Neuronal stem cell (in vitro differentiated cells): Measurements from ENCODE around the gene TOE1.

Source experiments
- DNase-seq: peaks from one replicate; pipeline ENCODE4 v3.0.0-alpha.2; 2013; ENCODE audit warnings: low spot score
- H2AFZ ChIP-seq: one replicate; pipeline ENCODE4 v1.6.1; 2013; ENCODE audit warnings: mild to moderate bottlenecking, low read length, inconsistent platforms
- H2AK5ac ChIP-seq: 2 replicates; pipeline ENCODE4 v1.6.1; 2013; ENCODE audit warnings: low read depth, mild to moderate bottlenecking, inconsistent platforms, low read length, moderate library complexity, mixed read lengths
- H2BK120ac ChIP-seq: 2 replicates; pipeline ENCODE4 v1.6.1; 2013; ENCODE audit warnings: low read depth, mild to moderate bottlenecking, inconsistent platforms, low read length, moderate library complexity, mixed read lengths
- H2BK12ac ChIP-seq: one replicate; pipeline ENCODE4 v1.6.1; 2013; ENCODE audit warnings: low read length, inconsistent platforms
- H2BK15ac ChIP-seq: 2 replicates; pipeline ENCODE4 v1.6.1; 2013; ENCODE audit warnings: mild to moderate bottlenecking, low read length, inconsistent platforms, mixed read lengths
- H2BK5ac ChIP-seq: one replicate; pipeline ENCODE4 v1.6.1; 2013; ENCODE audit warnings: inconsistent platforms, mild to moderate bottlenecking, low read length, moderate library complexity
- H3K14ac ChIP-seq: one replicate; pipeline ENCODE4 v1.6.1; 2013; ENCODE audit warnings: low read length, inconsistent platforms
- H3K18ac ChIP-seq: 2 replicates; pipeline ENCODE4 v1.6.1; 2013; ENCODE audit warnings: low read length, inconsistent platforms
- H3K23ac ChIP-seq: 2 replicates; pipeline ENCODE4 v1.6.1; 2013; ENCODE audit warnings: low read depth, mild to moderate bottlenecking, mixed read lengths, low read length, inconsistent platforms; ENCODE audit not compliant: poor library complexity
- H3K27ac ChIP-seq: replicated peaks from 3 replicates; pipeline ENCODE4 v1.5.1; 2013; ENCODE audit warnings: low read length, inconsistent platforms
- H3K27me3 ChIP-seq, 3 experiments: 2 replicates each; pipeline ENCODE4 v1.6.1; 2013; ENCODE audit warnings: low read length in 3 of 3, mild to moderate bottlenecking in 2 of 3, inconsistent platforms in 1 of 3, low read depth in 1 of 3, mixed read lengths in 1 of 3, moderate library complexity in 1 of 3; ENCODE audit not compliant: control insufficient read depth in 3 of 3, insufficient read depth in 3 of 3
- H3K36me3 ChIP-seq, 2 donors: replicated peaks in 1 of 2; 2 replicates each; pipeline ENCODE4 v1.6.1; 2013; ENCODE audit warnings: low read length in 2 of 2; ENCODE audit not compliant: control insufficient read depth in 2 of 2, insufficient read depth in 2 of 2
- H3K4ac ChIP-seq: 2 replicates; pipeline ENCODE4 v1.6.1; 2013; ENCODE audit warnings: inconsistent platforms, mild to moderate bottlenecking, low read length, moderate library complexity
- H3K4me1 ChIP-seq, 2 donors: 1 replicate in 1 of 2; 2 replicates in 1 of 2; pipeline ENCODE4 v1.6.1; 2013; ENCODE audit warnings: low read length in 2 of 2, low read depth in 1 of 2; ENCODE audit not compliant: control insufficient read depth in 2 of 2, insufficient read depth in 1 of 2
- H3K4me2 ChIP-seq: one replicate; pipeline ENCODE4 v1.6.1; 2013; ENCODE audit warnings: mild to moderate bottlenecking, low read length, inconsistent platforms; ENCODE audit not compliant: insufficient read depth, poor library complexity, severe bottlenecking
- H3K4me3 ChIP-seq, 2 donors: 2 replicates each; pipeline ENCODE4 v1.5.1; 2013; ENCODE audit warnings: low read length in 2 of 2, mild to moderate bottlenecking in 2 of 2, inconsistent platforms in 1 of 2, moderate library complexity in 1 of 2
- H3K79me1 ChIP-seq: one replicate; pipeline ENCODE4 v1.6.1; 2013; ENCODE audit warnings: low read depth, mild to moderate bottlenecking, inconsistent platforms, low read length, moderate library complexity
- H3K9ac ChIP-seq: one replicate; pipeline ENCODE4 v1.6.1; 2013; ENCODE audit warnings: mild to moderate bottlenecking, low read depth, low read length, inconsistent platforms; ENCODE audit not compliant: poor library complexity
- H3K9me3 ChIP-seq, 2 donors: replicated peaks in 1 of 2; 2 replicates each; pipeline versions ENCODE3 to v1.6.1; 2013; ENCODE audit warnings: low read length in 2 of 2, mild to moderate bottlenecking in 2 of 2, inconsistent platforms in 1 of 2, low read depth in 1 of 2, mixed read lengths in 1 of 2, moderate library complexity in 1 of 2; ENCODE audit not compliant: control insufficient read depth in 2 of 2, insufficient read depth in 1 of 2
- H4K8ac ChIP-seq: one replicate; pipeline ENCODE4 v1.6.1; 2013; ENCODE audit warnings: low read depth, mild to moderate bottlenecking, inconsistent platforms, low read length, moderate library complexity
- H4K91ac ChIP-seq: one replicate; pipeline ENCODE4 v1.6.1; 2013; ENCODE audit warnings: low read length, low read depth, mild to moderate bottlenecking, inconsistent platforms; ENCODE audit not compliant: poor library complexity
- WGBS, 2 donors: extraction: QIAGEN DNeasy Blood & Tissue Kit; methylation state at CpG; one replicate each; pipeline ENCODE4 v1.1.7; 2013; ENCODE audit warnings: missing lambda C conversion rate in 2 of 2, mixed read lengths in 1 of 2; ENCODE audit not compliant: insufficient read length in 2 of 2, insufficient replicate concordance in 1 of 2; ENCODE audit errors: extremely low coverage in 2 of 2; 5-methylcytosine and 5-hydroxymethylcytosine counted together

Gene TOE1

GRCh38 chr1:45335855-45336324, 4.1 kb upstream of the TOE1 start:
- no peak overlapping the region for H3K27ac ChIP-seq
- no peak overlapping the region for H2BK120ac ChIP-seq

GRCh38 chr1:45337630-45338325, 2.2 kb upstream of the TOE1 start:
- Histone ChIP-seq H2AFZ (no peak overlapping the region), H3K4ac (no peak overlapping the region), H3K18ac (no peak overlapping the region), H2BK15ac (no peak overlapping the region), H4K8ac (no peak overlapping the region), H2AK5ac (no peak overlapping the region), H3K4me1 (peaks cover 6 to 12% of the 10 kb centered on the region in 2 donors), H2BK5ac (no peak overlapping the region), H3K9ac (no peak overlapping the region), H2BK12ac (no peak overlapping the region), H3K23ac (no peak overlapping the region), H3K79me1 (peaks cover 11% of the 10 kb centered on the region), H3K9me3 (peaks cover 0 to 2% of the 10 kb centered on the region in 2 donors), H3K36me3 (peaks cover 25 to 56% of the 10 kb centered on the region in 2 donors), H3K4me2 (no peak overlapping the region), H3K14ac (no peak overlapping the region), H4K91ac (no peak overlapping the region), H3K27me3 (no peaks in the 10 kb centered on the region), H2BK120ac (no peak overlapping the region), H3K4me3 (no peak overlapping the region), H3K27ac (no peak overlapping the region)
- WGBS, 2 donors, result no CpG with 5 or more reads among the region's 3 CpGs
- DNase-seq, result no peak

More at GRCh38 chr1:45335855-45336324, 4.1 kb upstream of the TOE1 start:
- Histone ChIP-seq H3K27me3 (no peaks in the 10 kb centered on the region), H3K4me1 (peaks cover 4 to 7% of the 10 kb centered on the region in 2 donors), H3K14ac (no peak overlapping the region), H3K4me3 (no peak overlapping the region), H3K79me1 (peaks cover 8% of the 10 kb centered on the region), H3K9ac (no peak overlapping the region), H2AFZ (no peak overlapping the region), H4K8ac (no peak overlapping the region), H3K4me2 (no peak overlapping the region), H3K36me3 (peaks cover 28 to 56% of the 10 kb centered on the region in 2 donors), H4K91ac (no peak overlapping the region), H2BK15ac (no peak overlapping the region), H3K23ac (no peak overlapping the region), H3K18ac (no peak overlapping the region), H3K9me3 (peaks cover 0 to 2% of the 10 kb centered on the region in 2 donors), H2BK5ac (no peak overlapping the region), H3K4ac (no peak overlapping the region), H2AK5ac (no peak overlapping the region), H2BK12ac (no peak overlapping the region)
- DNase-seq, result no peak
- WGBS, 2 donors, result no CpG with 5 or more reads among the region's 4 CpGs

GRCh38 chr1:45340816-45341466, 971 bp downstream of the TOE1 start:
- WGBS, 2 donors, result no CpG with 5 or more reads among the region's 6 CpGs
- peak overlapping the region; percentile 18 for H2AK5ac ChIP-seq
- peak overlapping the region; percentile 5 for H3K9ac ChIP-seq
- H3K79me1 ChIP-seq, result peaks cover 11% of the 10 kb centered on the region
- H3K4me3 ChIP-seq, result peak overlapping the region; percentile 80 to 83
- peaks cover 0 to 2% of the 10 kb centered on the region in 2 donors for H3K9me3 ChIP-seq
- no peak overlapping the region for H3K27ac ChIP-seq
- H3K23ac ChIP-seq, result no peak overlapping the region
- H3K4ac ChIP-seq, result no peak overlapping the region
- no peak overlapping the region for H2BK5ac ChIP-seq
- H3K4me2 ChIP-seq, result peak overlapping the region; percentile 79
- H3K4me1 ChIP-seq, result peaks cover 6 to 12% of the 10 kb centered on the region in 2 donors
- peaks cover 29 to 57% of the 10 kb centered on the region in 2 donors for H3K36me3 ChIP-seq
- no peak overlapping the region for H4K8ac ChIP-seq
- peak overlapping the region; percentile 92 for H2AFZ ChIP-seq
- no peaks in the 10 kb centered on the region for H3K27me3 ChIP-seq
- no peak overlapping the region for H2BK15ac ChIP-seq
- no peak overlapping the region for H4K91ac ChIP-seq
- DNase-seq, result no peak
- no peak overlapping the region for H3K14ac ChIP-seq
- no peak overlapping the region for H2BK120ac ChIP-seq
- H2BK12ac ChIP-seq, result no peak overlapping the region
- H3K18ac ChIP-seq, result no peak overlapping the region

GRCh38 chr1:45344499-45344898, 4.5 kb downstream of the TOE1 start:
- no peak overlapping the region for H3K4me3 ChIP-seq
- H2BK5ac ChIP-seq, result no peak overlapping the region
- no peak for DNase-seq
- H4K91ac ChIP-seq, result no peak overlapping the region
- no peak overlapping the region for H2BK12ac ChIP-seq
- no peak overlapping the region for H3K18ac ChIP-seq
- H3K36me3 ChIP-seq, result peaks cover 26 to 47% of the 10 kb centered on the region in 2 donors
- H3K27ac ChIP-seq, result no peak overlapping the region
- H2BK15ac ChIP-seq, result no peak overlapping the region
- H3K4me2 ChIP-seq, result no peak overlapping the region
- H3K23ac ChIP-seq, result no peak overlapping the region
- WGBS, 2 donors, result no CpG with 5 or more reads among the region's 2 CpGs
- no peak overlapping the region for H3K14ac ChIP-seq
- H3K4me1 ChIP-seq, result peaks cover 8 to 10% of the 10 kb centered on the region in 2 donors
- H3K27me3 ChIP-seq, result no peaks in the 10 kb centered on the region
- no peak overlapping the region for H2AK5ac ChIP-seq
- H3K9ac ChIP-seq, result no peak overlapping the region
- H3K9me3 ChIP-seq, result no peaks in the 10 kb centered on the region
- no peak overlapping the region for H4K8ac ChIP-seq
- peaks cover 4% of the 10 kb centered on the region for H3K79me1 ChIP-seq
- no peak overlapping the region for H2BK120ac ChIP-seq
- H2AFZ ChIP-seq, result no peak overlapping the region
- H3K4ac ChIP-seq, result no peak overlapping the region
